ENCODE data around the gene PPP1R13B. TPM values are rescaled to one million over a fixed set of nuclear protein-coding genes. Genes with fewer than 3 reads are reported as not detected.
"Not testable (repeated sequence)": the region's sequence is repeated elsewhere in the genome, so short reads cannot be mapped to it uniquely, and the experiment has no call there.

Gene PPP1R13B
- total RNA-seq, 1 donor from 2014 or later, result 13.1 TPM

DNA sequence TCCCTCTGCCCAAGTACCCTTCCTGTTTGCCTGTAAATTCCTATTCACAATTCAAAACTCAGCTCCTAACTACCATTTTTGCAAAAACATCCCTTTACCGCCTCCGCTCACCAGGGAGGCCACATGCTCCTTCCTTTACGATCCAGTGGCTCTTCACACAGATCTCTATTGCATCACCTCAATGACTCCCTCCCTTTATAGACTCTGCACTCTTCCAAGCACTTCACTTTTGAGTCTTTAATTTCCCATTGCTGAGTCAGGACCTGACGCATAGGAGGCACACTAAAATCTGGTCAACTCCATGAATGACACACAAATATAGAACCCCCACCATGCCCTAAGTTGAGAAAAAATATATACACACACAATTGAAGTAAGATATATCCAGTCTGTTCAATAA is 45.9 kb downstream of the PPP1R13B start:
- intact Hi-C loops (cut with micrococcal nuclease), result no loop called here

GRCh38 chr14:103793192-103793591 is 54.2 kb downstream of the PPP1R13B start:
- intact Hi-C loops (cut with micrococcal nuclease), result not testable (repeated sequence)

GRCh38 chr14:103788086-103788485 is 59.3 kb downstream of the PPP1R13B start:
- intact Hi-C loops (cut with micrococcal nuclease), result no loop called here

DNA sequence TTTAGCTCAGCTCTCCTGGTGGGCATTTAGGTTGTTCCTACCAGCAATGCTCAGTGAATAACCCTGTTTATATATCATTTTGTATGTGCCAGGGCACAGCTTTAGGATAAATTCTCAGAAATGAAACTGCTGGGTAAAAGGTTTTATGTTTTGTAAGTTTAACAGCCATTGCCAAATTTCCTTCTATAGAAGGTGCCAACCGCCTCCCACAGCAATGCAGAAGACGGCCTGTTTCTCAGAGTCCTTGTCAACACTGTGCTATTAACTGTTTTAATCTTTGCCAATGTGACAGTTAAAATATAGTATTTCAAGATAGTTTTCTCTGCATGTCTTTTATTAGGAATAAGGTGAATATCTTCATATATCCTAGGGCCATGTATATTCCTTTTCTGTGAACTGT is 65.0 kb downstream of the PPP1R13B start:
- intact Hi-C loops (cut with micrococcal nuclease), result no loop called here

- intact Hi-C loops (cut with micrococcal nuclease), result not testable (repeated sequence)
Measured at GRCh38 chr14:103776319-103776718, 71.1 kb downstream of the PPP1R13B start.

- intact Hi-C loops (cut with micrococcal nuclease), result no loop called here
Measured at GRCh38 chr14:103775506-103775905, 71.9 kb downstream of the PPP1R13B start.

DNA sequence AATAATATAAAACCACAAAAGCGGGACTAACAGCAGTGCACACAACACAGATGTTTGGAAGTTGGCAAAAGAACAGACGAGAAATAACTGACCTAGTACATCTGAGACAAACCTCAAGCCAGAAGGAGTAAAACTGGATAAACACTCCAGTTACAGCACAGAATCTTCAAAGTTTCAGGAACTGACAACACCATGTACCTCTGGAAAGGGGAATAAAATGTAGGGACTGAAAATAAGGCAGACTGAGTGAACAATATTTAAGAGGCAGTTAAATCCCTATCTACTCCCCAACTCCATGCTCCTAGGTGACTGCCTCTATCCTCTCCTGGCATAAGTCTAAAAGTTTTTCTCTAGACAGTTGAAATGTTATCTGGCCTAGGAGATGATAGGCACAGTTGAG is 73.9 kb downstream of the PPP1R13B start:
- intact Hi-C loops (cut with micrococcal nuclease), result no loop called here

GRCh38 chr14:103772078-103772712 is 75.2 kb downstream of the PPP1R13B start:
- intact Hi-C loops (cut with micrococcal nuclease), result no loop called here

GRCh38 chr14:103770902-103771301 is 76.5 kb downstream of the PPP1R13B start:
- intact Hi-C loops (cut with micrococcal nuclease), result no loop called here

- intact Hi-C loops (cut with micrococcal nuclease), result no loop called here
Measured at GRCh38 chr14:103770500-103770899, 76.9 kb downstream of the PPP1R13B start.

DNA sequence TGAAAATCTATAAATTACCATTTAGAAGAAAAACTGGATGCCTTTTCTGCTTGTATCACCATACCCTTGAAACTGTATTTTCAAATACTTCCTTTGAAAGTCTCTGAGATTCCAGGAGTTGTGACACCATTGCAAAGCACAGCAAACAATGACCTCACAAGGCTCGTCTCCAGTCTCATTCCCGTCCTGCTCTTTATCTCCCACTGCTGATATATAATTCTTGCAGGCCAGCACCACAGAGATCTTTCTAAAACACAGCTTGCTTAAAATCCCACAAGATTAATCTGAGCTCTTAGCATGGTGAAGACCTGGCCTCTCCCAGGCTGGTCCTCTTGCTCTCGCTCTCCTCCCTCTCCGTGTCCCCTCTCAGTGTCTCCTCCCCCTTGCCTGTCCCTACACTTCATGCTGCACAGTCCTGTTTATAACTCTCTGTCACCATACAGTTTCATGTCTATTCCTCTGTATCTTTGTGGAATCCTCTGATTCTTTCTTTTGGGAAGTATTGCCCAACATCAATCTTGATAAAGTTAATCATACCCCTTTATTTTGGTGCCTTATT is 80.0 kb downstream of the PPP1R13B start:
- intact Hi-C loops (cut with micrococcal nuclease), result no loop called here

GRCh38 chr14:103765526-103765925 is 81.8 kb downstream of the PPP1R13B start:
- intact Hi-C loops (cut with micrococcal nuclease), result no loop called here

- intact Hi-C loops (cut with micrococcal nuclease), result no loop called here
Measured at GRCh38 chr14:103763730-103764488, 83.5 kb downstream of the PPP1R13B start.

DNA sequence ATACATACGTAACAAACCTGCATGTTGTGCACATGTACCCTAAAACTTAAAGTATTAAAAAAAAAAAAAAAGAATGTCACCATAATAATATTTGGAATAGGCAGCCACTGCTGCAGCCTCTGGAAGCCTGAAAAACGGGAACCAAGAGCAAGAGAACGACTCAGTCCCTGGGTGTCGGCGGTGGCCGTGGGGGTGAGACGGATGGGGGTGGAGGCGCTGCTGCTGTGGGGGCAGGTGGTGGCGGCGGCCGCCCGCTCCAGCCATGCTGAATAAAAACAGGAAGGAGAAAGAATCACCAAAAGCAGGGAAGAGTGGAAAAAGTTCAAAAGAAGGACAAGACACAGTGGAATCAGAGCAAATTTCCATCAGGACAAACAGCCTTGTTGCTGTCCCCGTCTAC is 84.8 kb downstream of the PPP1R13B start:
- intact Hi-C loops (cut with micrococcal nuclease), result no loop called here

DNA sequence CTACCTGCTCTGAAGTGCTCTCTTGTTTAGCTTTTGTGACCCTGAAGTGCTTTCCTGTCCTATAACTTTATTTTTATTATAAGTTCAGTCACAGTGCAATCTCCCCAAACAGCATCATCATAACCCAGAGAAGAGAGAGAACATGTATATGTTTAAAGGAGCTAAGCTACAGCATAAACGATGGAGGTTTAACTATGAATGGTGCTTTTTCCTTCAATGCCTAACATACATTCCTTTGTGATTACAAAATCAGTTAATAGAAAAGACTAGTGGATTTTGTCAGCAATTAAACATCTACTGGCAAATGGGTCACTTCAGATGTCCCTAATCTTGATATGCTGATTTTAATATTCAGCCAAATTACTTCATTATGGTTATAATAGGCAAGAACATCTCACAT is 85.3 kb downstream of the PPP1R13B start:
- intact Hi-C loops (cut with micrococcal nuclease), result no loop called here

DNA sequence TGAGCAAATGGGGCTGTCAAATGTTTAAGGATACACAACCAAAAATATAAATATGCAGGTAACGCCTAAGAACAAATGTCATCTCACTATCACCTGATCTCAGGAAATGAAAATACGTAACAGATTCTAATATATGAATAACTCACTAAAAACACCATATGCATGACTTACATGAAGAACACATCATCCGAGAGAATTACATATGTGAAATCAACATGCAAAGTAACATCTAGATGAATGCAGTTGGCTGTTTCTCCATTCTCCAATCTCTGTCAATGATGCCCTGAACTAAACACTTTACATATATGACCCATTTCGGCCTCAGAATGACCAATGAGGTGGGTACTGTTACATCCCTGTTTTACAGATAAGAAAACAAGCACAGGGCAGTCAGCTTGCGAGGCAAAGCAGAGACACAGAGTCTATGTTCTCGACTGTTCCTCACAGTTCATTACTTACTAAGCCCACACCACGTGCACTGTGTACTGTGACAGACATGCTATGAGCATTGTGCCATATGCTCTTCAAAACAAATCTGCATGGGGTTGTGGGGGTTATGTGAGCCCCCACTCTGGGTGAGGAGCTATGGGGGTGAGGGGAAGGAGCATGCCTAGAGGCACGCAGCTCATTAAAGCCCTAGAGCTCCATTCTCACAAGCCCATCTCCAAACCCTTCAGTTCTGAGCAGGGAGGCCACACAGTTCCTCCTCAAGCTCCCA is 89.2 kb downstream of the PPP1R13B start:
- intact Hi-C loops (cut with micrococcal nuclease), result no loop called here

DNA sequence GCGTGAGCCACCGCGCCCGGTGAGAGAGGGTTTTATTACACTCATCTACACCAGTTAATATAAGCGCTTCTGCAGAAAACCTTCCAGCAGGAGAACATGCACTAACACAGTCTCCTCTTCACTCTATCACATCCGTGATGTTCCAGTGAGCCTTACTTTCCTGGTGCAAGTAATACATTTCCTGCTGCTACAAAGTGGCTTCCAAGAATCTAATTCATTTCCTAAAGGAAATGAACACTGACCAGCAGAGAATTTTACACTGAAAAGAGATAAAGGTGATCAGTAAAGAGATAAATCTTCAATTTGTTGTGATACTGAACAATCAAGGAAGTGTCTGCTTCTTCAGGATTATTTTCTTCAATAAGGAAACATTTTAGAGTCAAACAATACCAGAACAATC is 92.3 kb downstream of the PPP1R13B start:
- intact Hi-C loops (cut with micrococcal nuclease), result no loop called here

DNA sequence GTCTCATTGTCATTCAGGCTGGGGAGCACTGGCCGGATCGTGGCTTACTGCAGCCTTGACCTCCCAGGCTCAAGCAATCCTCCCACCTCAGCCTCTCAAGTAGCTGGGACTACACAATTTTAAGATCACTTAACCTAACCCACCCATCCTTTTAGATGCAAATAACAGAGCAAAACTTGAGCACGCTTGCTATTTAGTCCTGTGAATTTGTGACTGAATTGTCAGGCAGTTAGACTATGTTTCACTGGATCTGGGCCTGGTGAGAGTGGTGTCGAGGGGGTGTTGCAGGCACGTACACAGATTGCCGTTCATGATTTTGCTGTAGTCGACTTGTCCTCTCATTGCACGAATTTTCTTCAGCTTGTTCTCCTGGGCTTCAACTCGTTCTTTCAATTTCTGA is 93.6 kb downstream of the PPP1R13B start:
- intact Hi-C loops (cut with micrococcal nuclease), result no loop called here

DNA sequence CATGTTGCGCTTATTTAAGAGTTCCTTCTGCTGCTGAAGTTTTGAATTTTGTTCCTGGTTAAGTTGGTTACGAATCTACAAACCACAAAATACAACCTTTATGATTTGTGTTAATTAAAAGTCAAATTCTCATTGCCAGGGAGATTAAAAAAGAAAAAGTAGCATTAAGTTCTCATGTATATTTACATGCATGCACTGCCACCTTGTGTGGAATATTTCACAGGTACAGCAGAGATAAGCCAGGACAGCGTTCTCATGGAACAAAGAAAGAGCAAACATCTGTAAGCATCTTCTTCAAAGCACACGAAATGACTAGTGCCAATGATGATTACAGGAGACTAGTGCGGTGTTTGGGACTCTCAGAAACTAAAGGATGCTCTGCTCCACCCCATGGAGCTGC is 97.5 kb downstream of the PPP1R13B start:
- intact Hi-C loops (cut with micrococcal nuclease), result no loop called here

GRCh38 chr14:103749452-103749851 is 97.9 kb downstream of the PPP1R13B start:
- intact Hi-C loops (cut with micrococcal nuclease), result no loop called here

GRCh38 chr14:103748534-103748857 is 98.9 kb downstream of the PPP1R13B start:
- intact Hi-C loops (cut with micrococcal nuclease), result no loop called here

DNA sequence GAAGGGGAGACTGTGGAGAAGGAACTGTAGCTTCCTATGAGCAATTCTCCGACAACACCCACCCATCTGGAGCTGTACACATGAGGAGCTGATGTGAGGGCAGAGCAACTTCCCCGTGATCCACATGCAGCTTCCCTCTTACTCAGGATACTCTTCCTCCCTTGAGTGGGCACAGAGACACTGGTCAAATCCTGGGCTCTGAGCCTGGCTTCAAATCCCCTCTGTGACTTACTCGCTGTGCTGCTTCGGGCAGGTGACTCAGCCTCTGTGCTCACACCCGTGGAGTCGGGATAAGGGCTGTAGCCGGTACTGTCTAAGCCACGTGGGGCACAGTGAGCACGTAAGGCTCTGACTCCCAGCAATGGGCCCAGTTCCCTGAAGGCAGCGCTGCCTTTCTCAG is 100.7 kb downstream of the PPP1R13B start:
- intact Hi-C loops (cut with micrococcal nuclease), result no loop called here

Data from T-helper 1 cell treated with Interleukin-12 subunit alpha and Interleukin-12 subunit beta and Interleukin-4 antibody, amounts not matched to agents 30 ng/mL and 1 ng/mL, for 36 hours (primary cell).